Activated T-helper 2 cell treated with anti-CD3 and anti-CD28 coated beads, Interferon-gamma antibody, Interleukin-2, Interleukin-4, amounts not matched to agents 10 μg/mL and 5 μg/mL and 100 μg/mL, durations not matched to agents 14 hours and 24 hours and 36 hours (primary cell): ENCODE data around the gene CRYBG3. TPM values are rescaled to one million over a fixed set of nuclear protein-coding genes. Genes with fewer than 3 reads are reported as not detected.

Experiments
- DNase-seq: peaks from one replicate; pipeline ENCODE4 v3.0.0; 2021; ENCODE audit warnings: low spot score
- H3K27ac Mint-ChIP-seq: one replicate; pipeline ENCODE4 v1.8.0; 2021; ENCODE audit warnings: mixed read lengths
- H3K27me3 Mint-ChIP-seq: one replicate; pipeline ENCODE4 v1.8.0; 2021; ENCODE audit warnings: low read depth, mixed read lengths
- H3K36me3 Mint-ChIP-seq: one replicate; pipeline ENCODE4 v1.8.0; 2021; ENCODE audit warnings: low read depth, mixed read lengths
- H3K4me1 Mint-ChIP-seq: one replicate; pipeline ENCODE4 v1.8.0; 2021; ENCODE audit warnings: low read depth, mixed read lengths
- H3K4me3 Mint-ChIP-seq: one replicate; pipeline ENCODE4 v1.8.0; 2021; ENCODE audit warnings: low read depth, mild to moderate bottlenecking, moderate library complexity, mixed read lengths
- H3K9me3 Mint-ChIP-seq: one replicate; pipeline ENCODE4 v1.8.0; 2021; ENCODE audit warnings: mixed read lengths
- intact Hi-C: fragments of 100-400 bp; cut with micrococcal nuclease; formaldehyde crosslinking; loops from one replicate; pipeline ENCODE4 v1.15.1; 2023
- total RNA-seq: library from RNA; stranded (reverse); gene quantifications from 2 replicates; pipeline ENCODE4 v1.2.3, GENCODE V29; 2022

The CRYBG3 gene
- total RNA-seq, 1 donor from 2014 or later = 7.5 TPM

GRCh38 chr3:97939401-97939800 is 117.6 kb downstream of the CRYBG3 start:
- no peak overlapping the region for H3K4me3 Mint-ChIP-seq
- no peaks in the 10 kb centered on the region for H3K27me3 Mint-ChIP-seq
- peaks cover 15% of the 10 kb centered on the region for H3K4me1 Mint-ChIP-seq
- peaks cover 59% of the 10 kb centered on the region for H3K36me3 Mint-ChIP-seq
- intact Hi-C loops = no loop called here
- H3K9me3 Mint-ChIP-seq = no peaks in the 10 kb centered on the region
- DNase-seq = no peak
- no peak overlapping the region for H3K27ac Mint-ChIP-seq

- no peak overlapping the region for H3K4me3 Mint-ChIP-seq
- H3K4me1 Mint-ChIP-seq = peaks cover 15% of the 10 kb centered on the region
- no peak for DNase-seq
- H3K9me3 Mint-ChIP-seq = no peaks in the 10 kb centered on the region
- no peak overlapping the region for H3K27ac Mint-ChIP-seq
- intact Hi-C loops = loop anchor here (2.0 kb wide), 1 partner anchor 13 kb away; no protein-coding TSS in a partner anchor
- H3K27me3 Mint-ChIP-seq = no peaks in the 10 kb centered on the region
- peaks cover 60% of the 10 kb centered on the region for H3K36me3 Mint-ChIP-seq
Observed at GRCh38 chr3:97940034-97940433, 118.2 kb downstream of the CRYBG3 start.

GRCh38 chr3:97942801-97943546 is 121.2 kb downstream of the CRYBG3 start:
- intact Hi-C loops = loop anchor here (1.0 kb wide), 1 partner anchor 150 kb away; no protein-coding TSS in a partner anchor
- peaks cover 58% of the 10 kb centered on the region for H3K36me3 Mint-ChIP-seq
- no peak overlapping the region for H3K4me3 Mint-ChIP-seq
- H3K4me1 Mint-ChIP-seq = peaks cover 6% of the 10 kb centered on the region
- DNase-seq = no peak
- H3K27me3 Mint-ChIP-seq = no peaks in the 10 kb centered on the region
- H3K27ac Mint-ChIP-seq = peak overlapping the region; percentile 43
- H3K9me3 Mint-ChIP-seq = no peaks in the 10 kb centered on the region

GRCh38 chr3:97948351-97949109 is 126.7 kb downstream of the CRYBG3 start:
- H3K4me1 Mint-ChIP-seq = no peaks in the 10 kb centered on the region
- no peaks in the 10 kb centered on the region for H3K27me3 Mint-ChIP-seq
- intact Hi-C loops = no loop called here
- peaks cover 84% of the 10 kb centered on the region for H3K36me3 Mint-ChIP-seq
- H3K4me3 Mint-ChIP-seq = no peak overlapping the region
- no peak overlapping the region for H3K27ac Mint-ChIP-seq
- no peak for DNase-seq
- no peaks in the 10 kb centered on the region for H3K9me3 Mint-ChIP-seq

- Mint-ChIP-seq H3K27ac (peak overlapping the region; percentile 31), H3K36me3 (peaks cover 83% of the 10 kb centered on the region), H3K9me3 (no peaks in the 10 kb centered on the region), H3K27me3 (no peaks in the 10 kb centered on the region), H3K4me3 (no peak overlapping the region), H3K4me1 (no peaks in the 10 kb centered on the region)
- DNase-seq = no peak
- intact Hi-C loops = no loop called here
Observed at GRCh38 chr3:97949110-97949485, 127.3 kb downstream of the CRYBG3 start.

GRCh38 chr3:97949743-97950142 is 127.9 kb downstream of the CRYBG3 start:
- intact Hi-C loops = no loop called here
- peaks cover 83% of the 10 kb centered on the region for H3K36me3 Mint-ChIP-seq
- no peak overlapping the region for H3K27ac Mint-ChIP-seq
- H3K27me3 Mint-ChIP-seq = no peaks in the 10 kb centered on the region
- DNase-seq = no peak
- H3K4me3 Mint-ChIP-seq = no peak overlapping the region
- H3K9me3 Mint-ChIP-seq = no peaks in the 10 kb centered on the region
- H3K4me1 Mint-ChIP-seq = no peaks in the 10 kb centered on the region

GRCh38 chr3:97950360-97950759 is 128.5 kb downstream of the CRYBG3 start:
- DNase-seq = no peak
- peaks cover 89% of the 10 kb centered on the region for H3K36me3 Mint-ChIP-seq
- no peak overlapping the region for H3K27ac Mint-ChIP-seq
- no peak overlapping the region for H3K4me3 Mint-ChIP-seq
- intact Hi-C loops = no loop called here
- H3K27me3 Mint-ChIP-seq = no peaks in the 10 kb centered on the region
- H3K9me3 Mint-ChIP-seq = no peaks in the 10 kb centered on the region
- H3K4me1 Mint-ChIP-seq = no peaks in the 10 kb centered on the region

- H3K36me3 Mint-ChIP-seq = peaks cover 82% of the 10 kb centered on the region
- intact Hi-C loops = no loop called here
Observed at GRCh38 chr3:97952280-97952679, 130.5 kb downstream of the CRYBG3 start.

GRCh38 chr3:97952872-97953271 is 131.1 kb downstream of the CRYBG3 start:
- Mint-ChIP-seq H3K27me3 (no peaks in the 10 kb centered on the region), H3K4me1 (no peaks in the 10 kb centered on the region), H3K27ac (no peak overlapping the region), H3K9me3 (no peaks in the 10 kb centered on the region), H3K4me3 (no peak overlapping the region), H3K36me3 (peaks cover 83% of the 10 kb centered on the region)
- no peak for DNase-seq
- intact Hi-C loops = no loop called here

More at GRCh38 chr3:97952280-97952679, 130.5 kb downstream of the CRYBG3 start:
- H3K27me3 Mint-ChIP-seq = no peaks in the 10 kb centered on the region
- H3K9me3 Mint-ChIP-seq = no peaks in the 10 kb centered on the region
- no peak overlapping the region for H3K4me3 Mint-ChIP-seq
- no peak for DNase-seq
- H3K4me1 Mint-ChIP-seq = no peaks in the 10 kb centered on the region
- H3K27ac Mint-ChIP-seq = no peak overlapping the region

GRCh38 chr3:97954228-97954827 is 132.5 kb downstream of the CRYBG3 start:
- intact Hi-C loops = no loop called here
- Mint-ChIP-seq H3K27ac (no peak overlapping the region), H3K36me3 (peaks cover 79% of the 10 kb centered on the region), H3K4me1 (no peaks in the 10 kb centered on the region), H3K9me3 (no peaks in the 10 kb centered on the region), H3K27me3 (no peaks in the 10 kb centered on the region), H3K4me3 (no peak overlapping the region)
- DNase-seq = no peak

- no peak overlapping the region for H3K4me3 Mint-ChIP-seq
- H3K4me1 Mint-ChIP-seq = peaks cover under 1% of the 10 kb centered on the region
- H3K27ac Mint-ChIP-seq = no peak overlapping the region
- peaks cover 74% of the 10 kb centered on the region for H3K36me3 Mint-ChIP-seq
- no peaks in the 10 kb centered on the region for H3K27me3 Mint-ChIP-seq
- H3K9me3 Mint-ChIP-seq = no peaks in the 10 kb centered on the region
- intact Hi-C loops = no loop called here
- DNase-seq = no peak
Observed at GRCh38 chr3:97956051-97956450, 134.2 kb downstream of the CRYBG3 start.

- Mint-ChIP-seq H3K36me3 (peaks cover 75% of the 10 kb centered on the region), H3K27me3 (no peaks in the 10 kb centered on the region), H3K9me3 (no peaks in the 10 kb centered on the region), H3K4me3 (no peak overlapping the region), H3K4me1 (peaks cover 10% of the 10 kb centered on the region), H3K27ac (no peak overlapping the region)
- DNase-seq = no peak
- intact Hi-C loops = no loop called here
Observed at GRCh38 chr3:97957617-97958311, 136.0 kb downstream of the CRYBG3 start.
